Activated CD4-positive, alpha-beta T cell treated with anti-CD3 and anti-CD28 coated beads, Interleukin-2, amount 50 U/mL, for 1 hour (primary cell): ENCODE results near the gene ZNF99.
"Not testable (repeated sequence)": the region's sequence is repeated elsewhere in the genome, so short reads cannot be mapped to it uniquely, and the experiment has no call there.

Experiments
- DNase-seq: peaks from one replicate; pipeline ENCODE4 v3.0.0-alpha.2; 2020

The ZNF99 gene

DNA sequence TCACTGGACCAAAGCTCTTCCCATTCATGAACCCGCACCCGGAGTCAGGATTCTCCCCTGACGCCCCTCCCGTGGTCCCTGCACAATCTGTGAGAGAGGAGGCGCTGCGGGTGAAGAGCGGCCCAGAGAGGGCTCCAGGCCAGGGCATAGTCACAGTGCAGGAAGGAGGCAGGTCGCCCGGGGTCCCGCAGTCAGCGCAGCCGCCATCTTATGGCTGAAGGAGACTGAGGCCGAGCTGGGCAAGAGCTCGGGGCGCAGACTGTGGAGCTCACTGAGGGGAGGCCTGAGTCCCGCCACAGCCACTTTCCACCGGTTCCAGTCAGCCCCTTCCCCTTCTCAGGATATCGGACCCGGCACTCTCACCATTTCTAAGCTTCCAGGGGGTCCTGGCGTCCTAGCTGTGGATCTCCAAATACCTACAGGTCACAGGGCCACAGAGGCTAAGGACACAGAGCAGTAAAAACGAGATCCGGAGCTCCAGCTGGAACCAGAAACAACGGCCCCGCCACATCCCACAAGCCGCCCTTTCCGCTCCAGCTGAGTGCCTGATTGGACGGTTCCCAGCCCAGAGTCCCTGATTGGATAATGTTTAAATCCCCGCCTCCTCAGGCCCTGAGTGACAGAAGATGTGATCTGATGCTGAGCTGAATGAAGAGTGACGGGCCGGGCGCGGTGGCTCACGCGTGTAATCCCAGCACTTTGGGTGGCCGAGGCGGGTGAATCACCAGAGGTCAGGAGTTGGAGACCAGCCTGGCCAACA is at the start of gene ZNF99:
TSS of gene ZNF99 (minus strand) at position 501 of the 760 bp plus-strand sequence. CDS start at position 366, 135 bp downstream.
- DNase-seq = no peak

DNA sequence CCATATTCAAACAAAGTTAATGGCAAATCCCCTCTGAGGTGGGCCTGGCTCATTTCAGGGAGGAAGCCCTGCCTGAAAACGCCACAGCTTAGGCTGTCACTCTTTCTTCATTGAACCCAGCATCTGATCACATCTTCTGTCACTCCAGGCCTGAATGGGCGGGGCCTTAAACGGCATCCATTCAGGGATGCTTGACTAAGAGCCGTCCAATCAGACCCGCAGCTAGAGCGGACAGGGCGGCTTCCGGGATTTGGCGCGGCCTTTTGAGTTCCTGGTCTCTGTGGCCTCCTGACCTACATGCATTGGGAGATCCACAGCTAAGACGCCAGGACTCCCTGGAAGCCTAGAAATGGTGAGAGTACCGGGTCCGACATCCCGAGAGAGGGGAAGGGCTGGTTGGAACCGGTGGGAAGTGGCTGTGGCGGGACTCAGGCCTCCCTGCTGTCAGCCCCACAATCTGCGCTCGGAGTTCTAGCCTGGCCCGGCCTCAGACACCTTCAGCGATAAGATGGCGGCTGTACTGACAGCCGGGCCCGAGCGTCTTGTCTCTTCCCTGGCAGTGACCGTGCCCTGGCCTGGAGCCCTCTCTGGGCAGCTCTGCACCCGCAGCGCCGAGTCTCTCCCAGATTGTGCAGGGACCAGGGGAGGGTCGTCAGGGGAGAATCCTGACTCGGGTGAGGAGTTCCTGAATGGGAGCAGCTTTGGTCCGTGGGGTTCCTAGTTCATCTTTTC is 48.2 kb upstream of the ZNF99 start, which contains the start of gene ZNF723:
TSS of gene ZNF723 (plus strand) at position 261 of the 732 bp plus-strand sequence. CDS start at position 350, 89 bp downstream.
- no peak for DNase-seq

DNA sequence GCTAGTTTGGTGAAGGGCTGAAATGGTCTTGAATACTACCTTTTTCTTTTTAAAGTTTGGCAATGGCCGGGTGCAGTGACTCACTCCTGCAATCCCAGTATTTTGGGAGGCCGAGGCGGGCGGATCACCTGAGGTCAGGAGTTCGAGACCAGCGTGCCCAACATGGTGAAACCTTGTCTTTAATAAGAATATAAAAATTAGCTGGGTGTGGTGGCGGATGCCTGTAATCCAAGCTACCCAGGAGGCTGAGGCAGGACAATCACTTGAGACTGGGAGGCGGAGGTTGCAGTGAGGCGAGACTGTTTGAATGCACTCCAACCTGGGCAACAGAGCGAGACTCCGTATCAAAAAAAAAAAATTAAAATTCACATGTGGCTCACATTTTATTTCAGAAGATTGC is 47.3 kb upstream of the ZNF99 start:
- no peak for DNase-seq

GRCh38 chr19:22814124-22814523 is 30.2 kb upstream of the ZNF99 start:
- DNase-seq = no peak

- DNase-seq = no peak
Observed at GRCh38 chr19:22807061-22807835, 23.3 kb upstream of the ZNF99 start.

- no peak for DNase-seq
Observed at GRCh38 chr19:22806418-22806817, 22.5 kb upstream of the ZNF99 start.

GRCh38 chr19:22797040-22797439 is 13.1 kb upstream of the ZNF99 start:
- no peak for DNase-seq

GRCh38 chr19:22792863-22793262 is 8.9 kb upstream of the ZNF99 start:
- not testable (repeated sequence) for DNase-seq

DNA sequence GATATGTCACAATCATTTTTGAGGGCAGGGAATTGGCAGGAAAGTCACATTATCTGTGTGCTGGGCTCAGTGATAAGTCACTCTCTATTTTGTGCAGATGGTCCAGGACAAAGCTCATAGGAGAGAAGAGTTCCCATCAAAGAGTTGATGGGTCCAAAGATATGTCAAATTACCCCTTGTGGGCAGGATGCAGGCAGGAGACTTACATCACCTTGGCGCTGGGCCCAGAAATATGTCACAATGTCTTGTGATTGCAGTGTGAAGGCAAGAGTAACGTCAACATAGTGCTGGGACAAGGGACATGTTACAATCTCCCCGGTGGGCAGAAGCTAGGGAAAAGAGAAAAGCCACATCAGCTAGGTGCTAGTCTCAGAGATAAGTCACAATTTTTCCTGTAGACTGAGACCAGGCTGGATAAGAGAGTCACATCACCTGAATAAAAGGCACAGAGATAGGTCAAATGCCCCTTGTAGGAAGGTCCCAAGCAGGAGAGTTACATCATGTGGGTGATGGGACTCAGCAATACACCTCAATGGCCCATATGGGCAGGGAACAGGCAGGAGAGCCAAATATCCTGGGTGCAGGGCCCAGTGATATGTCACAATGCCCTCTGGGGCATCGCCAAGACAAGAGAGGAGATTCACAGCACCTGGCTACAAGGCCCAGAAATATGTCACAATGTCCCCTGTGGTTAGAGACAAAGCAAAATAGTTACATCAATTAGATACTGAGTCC is 47.9 kb downstream of the ZNF99 start:
- no peak for DNase-seq

DNA sequence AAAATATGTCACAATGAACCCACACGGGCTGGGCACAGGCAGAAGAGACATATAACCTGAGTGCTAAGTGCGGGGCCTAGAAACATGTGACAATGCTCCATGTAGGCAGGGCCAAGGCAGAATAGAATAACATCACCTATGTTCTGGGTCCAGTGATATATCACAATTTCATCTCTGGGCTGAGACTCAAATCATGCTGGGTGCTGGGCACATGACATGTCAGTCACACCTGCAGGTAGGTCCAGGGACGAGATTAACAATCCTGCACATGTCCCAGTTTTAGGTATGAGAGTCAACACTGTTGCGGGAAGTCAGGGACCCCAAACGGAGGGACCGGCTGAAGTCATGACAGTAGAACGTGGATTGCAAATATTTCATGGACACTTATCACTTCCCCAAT is 50.3 kb downstream of the ZNF99 start:
- no peak for DNase-seq

DNA sequence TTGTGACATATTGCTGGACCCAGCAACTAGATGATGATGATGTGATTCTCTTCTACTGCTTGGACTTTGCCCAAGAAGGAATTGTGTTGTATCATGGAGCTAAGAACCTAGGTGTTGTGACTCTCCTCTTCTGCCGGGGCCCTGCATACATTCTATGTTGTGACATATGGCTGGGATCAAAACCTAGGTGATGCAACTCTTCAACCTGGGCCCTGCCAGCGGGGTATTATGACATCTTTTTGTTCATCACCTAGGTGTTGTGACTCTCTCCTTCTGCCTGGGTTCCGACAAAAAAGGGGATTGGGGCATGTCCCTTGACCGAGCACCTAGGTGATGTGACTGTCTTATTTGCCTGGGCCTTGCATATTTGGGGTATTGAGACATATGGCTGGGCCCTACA is 55.7 kb downstream of the ZNF99 start:
- DNase-seq = not testable (repeated sequence)

GRCh38 chr19:22721533-22721932 is 62.4 kb downstream of the ZNF99 start:
- not testable (repeated sequence) for DNase-seq

DNA sequence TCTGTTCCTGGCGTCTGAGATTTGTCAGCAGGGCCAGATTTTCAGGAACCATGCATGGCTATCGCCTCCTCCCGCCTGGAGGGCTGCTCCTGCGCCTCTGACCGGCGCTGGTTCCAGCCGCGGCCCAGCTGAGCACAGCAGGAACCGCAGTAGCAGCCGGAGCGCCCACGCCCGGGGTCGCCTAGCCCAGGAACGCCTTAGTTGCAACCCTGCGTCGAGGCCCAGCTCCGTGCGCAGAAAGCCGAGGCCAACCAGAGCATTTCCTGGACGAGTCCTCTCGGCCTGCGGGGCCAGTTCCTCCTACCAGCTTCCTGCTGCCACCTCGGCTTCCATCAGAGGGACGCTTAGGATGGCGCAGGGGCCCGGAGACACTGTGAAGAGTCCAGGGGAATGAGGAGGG is 75.0 kb downstream of the ZNF99 start:
- no peak for DNase-seq

DNA sequence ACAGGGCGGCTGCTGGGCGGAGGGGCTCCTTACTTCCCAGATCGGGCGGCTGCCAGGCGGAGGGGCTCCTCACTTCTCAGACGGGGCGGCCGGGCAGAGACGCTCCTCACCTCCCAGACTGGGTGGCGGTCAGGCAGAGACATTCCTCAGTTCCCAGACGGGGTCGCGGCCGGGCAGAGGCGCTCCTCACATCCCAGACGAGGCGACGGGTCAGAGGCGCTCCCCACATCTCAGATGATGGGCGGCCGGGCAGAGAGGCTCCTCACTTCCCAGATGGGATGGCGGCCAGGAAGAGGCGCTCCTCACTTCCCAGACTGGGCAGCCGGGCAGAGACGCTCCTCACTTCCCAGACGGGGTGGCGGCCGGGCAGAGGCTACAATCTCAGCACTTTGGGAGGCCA is 80.9 kb downstream of the ZNF99 start:
- DNase-seq = not testable (repeated sequence)

GRCh38 chr19:22702661-22703060 is 81.3 kb downstream of the ZNF99 start:
- DNase-seq = not testable (repeated sequence)
